HG03039 (cell line): ENCODE data around the gene UCK1.

Experiments
- ATAC-seq: cut with Tn5 transposase; IDR thresholded peaks from one replicate; pipeline ENCODE4 v1.9.1; 2021; ENCODE audit warnings: mild to moderate bottlenecking, moderate library complexity; ENCODE audit not compliant: unreplicated experiment

Gene UCK1

DNA sequence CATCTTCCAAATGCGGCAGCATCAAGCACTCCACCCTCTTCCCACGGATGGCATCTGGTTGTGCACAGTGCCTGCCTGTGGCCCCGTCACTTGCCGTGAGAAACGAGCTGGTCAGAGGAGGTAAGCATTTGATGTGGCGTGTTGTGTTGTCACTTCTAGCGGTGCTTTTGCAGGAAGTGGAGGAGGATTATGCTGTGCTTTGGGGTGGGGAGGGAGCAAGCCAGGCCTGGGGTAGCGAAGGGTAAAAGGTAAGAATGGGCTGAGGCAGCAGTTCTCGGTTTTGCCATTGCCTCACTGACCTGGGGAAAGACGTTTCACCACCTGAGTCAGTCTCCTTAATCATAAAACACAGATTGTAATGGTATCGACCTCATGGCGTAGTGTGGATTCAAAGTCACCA, 30.7 kb downstream of the UCK1 start:
- ATAC-seq = no peak

DNA sequence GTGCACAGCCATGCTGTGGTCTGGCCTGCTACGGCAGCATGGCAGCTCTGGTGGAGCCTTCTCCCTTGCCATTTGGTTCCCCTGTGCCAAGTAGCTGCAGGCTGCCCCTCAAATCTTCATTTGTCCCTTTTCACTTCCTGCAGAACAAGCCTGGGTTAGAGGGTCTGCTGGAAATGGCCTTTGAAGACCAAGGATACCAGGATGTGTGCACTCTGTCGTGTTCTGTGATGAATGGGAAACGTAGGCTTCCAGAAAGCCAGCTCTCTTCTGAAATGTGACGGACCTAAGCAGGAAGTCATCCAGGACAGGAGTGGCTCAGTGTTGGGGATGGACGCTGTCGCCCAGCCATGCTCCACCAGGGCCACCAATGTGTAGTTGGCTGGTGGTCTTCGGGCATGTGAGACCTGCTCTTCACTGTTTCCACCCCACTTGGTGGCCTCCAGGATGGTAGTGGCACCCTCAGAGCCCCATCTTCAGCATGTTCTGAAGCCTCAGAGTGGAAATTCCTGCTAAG, 31.8 kb downstream of the UCK1 start:
- no peak for ATAC-seq

DNA sequence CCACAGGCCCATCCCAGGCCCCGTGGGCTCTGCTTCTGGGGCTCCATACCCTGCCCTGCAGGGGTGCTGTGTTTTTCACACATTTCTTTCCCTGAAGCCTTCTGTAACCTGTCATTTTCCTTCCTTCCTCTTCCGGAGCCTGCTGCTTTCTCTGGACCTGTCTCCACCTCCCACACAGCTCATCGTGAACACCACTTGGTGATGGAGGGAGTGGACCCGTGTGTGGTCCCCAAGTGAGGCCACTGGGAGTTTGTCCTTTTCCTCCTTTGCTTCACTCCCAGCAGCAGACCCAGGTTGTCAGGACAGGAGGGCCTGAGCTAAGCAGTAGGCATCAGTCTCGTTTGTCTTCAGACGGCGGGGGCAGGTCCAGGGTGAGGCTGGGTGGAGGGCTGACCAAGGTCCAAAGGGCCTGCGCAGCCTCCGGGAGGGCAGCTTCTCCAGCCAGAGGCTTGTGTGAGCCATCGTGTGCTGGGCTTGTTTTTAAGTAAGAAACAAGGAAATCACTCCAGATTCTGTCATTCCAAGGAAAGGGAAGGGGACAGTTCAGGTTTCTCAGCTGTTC, 34.1 kb downstream of the UCK1 start:
- ATAC-seq = no peak

DNA sequence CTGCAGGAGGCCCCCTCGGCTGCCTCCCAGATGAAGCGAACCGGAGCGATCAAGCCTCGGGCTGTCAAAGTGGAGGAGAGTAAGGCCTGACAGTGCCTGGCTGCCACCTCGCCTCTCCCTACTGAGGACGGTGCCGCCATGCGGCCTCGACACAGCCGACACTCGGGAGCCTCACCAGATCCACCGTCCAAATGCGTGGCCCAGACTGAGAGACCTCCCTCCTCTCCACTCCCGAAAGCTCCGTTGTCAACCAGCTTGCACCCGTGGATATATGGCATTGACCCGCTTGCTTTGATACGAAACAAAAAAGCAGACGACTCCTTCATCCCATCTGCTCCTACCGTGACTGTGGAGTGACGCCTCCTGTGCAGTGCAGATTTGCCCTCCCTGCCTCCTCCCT, 35.3 kb downstream of the UCK1 start:
- no peak for ATAC-seq

DNA sequence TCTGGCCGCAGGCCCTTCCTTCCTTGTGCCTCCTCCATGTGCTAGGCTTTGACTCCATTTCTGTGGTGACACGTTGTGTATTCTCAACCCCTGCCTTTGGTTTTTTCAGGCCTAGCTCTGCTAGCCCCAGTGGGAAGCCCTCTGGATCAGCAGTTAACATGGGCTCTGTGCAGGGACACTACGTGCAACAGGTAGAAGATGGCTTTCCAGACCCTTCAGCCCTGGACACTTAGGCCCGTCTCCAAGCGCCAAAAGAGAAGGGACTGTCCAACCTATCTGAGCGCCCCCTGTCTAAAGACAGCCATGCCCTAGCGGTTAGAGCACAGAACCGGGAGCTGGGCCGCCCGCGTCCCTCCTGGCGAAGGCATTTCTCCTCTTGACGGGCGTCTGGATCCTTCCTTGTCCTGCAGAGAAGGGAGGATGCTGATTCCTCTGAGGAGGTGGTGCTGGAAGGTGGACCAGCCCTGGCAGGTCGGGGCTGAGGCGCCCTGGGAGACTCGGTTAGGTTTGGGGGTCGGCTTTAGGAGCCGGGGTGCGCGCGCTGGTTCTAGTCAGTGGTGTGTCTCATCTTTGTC, 36.7 kb downstream of the UCK1 start:
- ATAC-seq = no peak

DNA sequence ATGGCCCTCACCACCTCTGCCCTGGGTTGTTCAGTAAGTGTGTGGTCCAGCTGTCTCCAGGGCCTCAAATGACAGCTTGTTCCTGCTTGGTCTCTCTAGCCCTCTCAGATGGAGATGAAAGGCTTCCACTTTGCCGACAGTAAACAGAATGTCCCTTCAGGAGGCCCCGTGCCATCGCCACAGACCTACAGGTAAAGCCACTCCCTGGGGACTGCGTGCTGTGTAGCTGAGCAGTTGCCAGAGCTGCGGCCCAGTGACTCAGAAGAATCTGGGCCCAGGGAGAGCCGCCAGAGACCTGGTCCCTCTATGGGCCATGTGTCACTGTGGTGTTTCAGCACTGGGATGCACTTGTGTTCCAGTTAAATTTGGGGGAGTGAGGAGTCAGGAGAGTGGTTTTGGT, 39.0 kb downstream of the UCK1 start:
- ATAC-seq = no peak

DNA sequence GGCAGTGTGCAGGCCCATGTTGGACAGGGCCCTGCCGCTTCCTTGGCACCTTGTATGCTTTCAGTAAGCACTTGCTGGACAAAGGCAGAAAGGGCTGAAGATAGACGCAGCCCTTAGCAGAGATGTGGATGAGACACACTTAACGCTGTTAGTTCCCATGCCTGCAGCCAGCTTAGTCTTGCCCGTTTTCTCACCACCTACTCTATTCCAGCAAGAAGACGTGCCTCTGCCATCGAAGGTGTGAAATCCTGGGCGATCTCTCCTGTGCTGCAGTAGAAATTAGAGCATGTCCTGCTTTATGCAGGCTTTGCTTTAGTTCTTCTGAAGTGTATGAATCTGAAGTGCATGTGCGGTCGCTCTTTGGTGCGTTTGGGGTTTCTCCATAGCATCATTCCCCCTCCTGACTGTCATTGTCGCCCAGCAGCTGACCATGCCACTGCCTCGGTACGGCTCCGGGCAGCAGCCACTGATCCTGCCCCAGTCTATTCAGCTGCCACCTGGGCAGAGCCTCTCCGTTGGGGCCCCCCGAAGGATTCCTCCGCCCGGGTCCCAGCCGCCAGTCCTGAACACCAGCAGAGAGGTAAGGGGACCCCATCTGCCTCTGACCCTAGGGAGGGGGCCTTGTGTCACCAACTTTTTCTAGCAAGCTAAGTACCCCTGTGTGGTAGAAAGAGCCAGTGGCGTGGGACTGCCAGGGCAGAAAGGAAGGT, 39.9 kb downstream of the UCK1 start:
- ATAC-seq = no peak

DNA sequence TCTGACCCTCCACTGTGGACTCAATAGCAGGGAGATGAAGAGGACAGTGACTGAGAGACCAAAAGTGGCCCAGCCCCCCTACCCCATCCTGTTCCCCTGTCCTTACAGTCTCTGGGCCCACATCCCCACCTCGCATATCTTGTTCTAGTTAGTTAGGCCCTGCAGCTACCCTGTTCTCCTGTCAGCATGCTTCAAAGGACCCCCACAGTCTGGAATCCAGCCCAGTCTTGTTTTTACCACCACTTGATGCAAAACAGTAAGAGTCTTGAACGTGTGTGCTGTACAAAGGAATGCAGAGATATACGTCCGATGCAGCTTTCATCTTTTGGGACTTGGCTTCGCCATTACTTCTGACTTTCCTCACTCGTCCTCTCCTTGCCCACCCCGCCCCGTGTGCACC, 40.5 kb downstream of the UCK1 start:
- ATAC-seq = no peak

DNA sequence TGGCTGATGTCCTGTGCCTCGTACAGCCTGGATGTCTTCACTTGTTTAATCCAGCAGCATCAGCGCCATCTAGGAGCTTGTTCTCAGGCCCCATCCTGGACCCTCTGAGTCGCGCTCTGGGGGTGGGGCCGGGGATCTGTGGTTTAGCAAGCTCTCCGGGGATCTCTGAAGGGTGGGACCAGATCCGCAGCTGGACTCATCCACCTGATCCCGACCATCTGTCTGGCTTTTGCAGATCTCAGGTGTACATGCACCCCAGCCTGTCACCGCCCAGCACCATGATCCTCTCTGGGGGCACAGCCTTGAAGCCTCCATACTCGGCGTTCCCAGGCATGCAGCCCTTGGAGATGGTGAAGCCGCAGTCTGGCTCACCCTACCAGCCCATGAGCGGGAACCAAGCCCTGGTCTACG, 43.4 kb downstream of the UCK1 start:
- ATAC-seq = no peak

DNA sequence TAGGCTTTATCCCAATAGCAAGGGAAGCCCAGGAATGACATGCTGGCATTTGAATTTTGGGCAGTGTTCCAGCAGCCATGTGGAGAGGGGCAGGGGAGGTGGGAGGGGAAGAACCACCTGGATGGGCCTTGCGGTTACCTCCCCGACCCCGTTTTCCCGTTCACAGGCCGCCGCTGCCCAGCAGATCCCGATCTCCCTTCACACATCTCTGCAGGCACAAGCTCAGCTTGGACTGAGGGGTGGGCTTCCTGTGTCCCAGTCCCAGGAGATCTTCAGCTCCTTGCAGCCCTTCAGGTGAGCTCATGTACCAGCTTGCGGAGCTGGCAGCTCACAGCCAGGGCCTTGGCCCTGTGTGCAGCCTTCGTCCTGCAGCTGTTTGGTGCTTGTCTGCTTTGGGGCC, 44.1 kb downstream of the UCK1 start:
- no peak for ATAC-seq

DNA sequence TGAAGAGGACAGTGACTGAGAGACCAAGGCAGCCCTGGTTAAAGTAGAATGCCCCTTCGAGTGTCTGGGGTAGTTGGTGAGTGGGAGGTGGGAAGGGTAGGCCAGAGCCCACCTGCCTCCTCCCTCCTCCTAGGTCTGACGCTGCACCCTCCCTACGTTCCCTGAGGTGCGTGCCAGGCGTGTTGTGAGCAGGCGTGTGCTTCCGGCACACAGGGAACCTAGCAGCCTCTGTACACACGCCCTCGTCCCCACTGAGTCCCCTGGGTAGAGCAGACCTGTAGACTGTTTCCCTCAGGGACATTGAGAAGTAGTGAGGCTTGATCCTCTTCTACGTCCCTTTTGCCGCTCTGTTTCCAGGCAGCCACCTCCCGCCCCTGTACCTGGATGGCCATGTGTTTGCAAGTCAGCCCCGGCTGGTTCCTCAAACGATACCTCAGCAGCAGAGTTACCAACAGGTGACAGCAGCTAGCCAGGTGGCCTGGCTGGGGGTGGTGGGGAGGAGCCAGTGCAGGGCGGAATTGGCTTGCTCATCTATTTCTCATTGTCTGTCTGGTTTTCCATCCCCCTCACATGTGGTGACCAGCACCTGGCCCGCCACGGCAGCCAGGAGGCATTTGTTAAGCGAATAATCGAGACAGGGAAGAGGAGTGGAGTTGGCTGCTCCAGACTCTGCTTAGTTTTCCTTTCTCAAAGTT, 45.2 kb downstream of the UCK1 start:
- no peak for ATAC-seq

DNA sequence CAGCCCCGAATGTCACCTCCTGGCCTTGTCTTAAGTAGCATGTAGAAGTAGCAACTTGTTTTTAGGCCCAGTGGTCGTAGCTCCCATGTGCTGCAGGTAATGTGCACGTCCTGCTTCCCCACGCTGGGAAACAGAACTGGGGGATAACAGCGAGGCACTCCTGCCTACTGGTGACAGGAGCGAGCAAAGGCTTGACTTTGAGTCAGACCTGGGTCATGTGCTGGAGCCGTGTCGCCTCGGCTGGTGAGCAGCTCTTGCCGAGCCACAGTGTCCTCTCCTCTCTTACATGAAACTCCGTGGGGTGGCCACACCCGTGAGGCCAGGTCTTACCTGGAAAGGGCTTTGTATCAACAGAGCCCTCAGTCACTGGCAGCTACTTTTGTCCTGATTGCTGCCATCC, 45.9 kb downstream of the UCK1 start:
- ATAC-seq = no peak

DNA sequence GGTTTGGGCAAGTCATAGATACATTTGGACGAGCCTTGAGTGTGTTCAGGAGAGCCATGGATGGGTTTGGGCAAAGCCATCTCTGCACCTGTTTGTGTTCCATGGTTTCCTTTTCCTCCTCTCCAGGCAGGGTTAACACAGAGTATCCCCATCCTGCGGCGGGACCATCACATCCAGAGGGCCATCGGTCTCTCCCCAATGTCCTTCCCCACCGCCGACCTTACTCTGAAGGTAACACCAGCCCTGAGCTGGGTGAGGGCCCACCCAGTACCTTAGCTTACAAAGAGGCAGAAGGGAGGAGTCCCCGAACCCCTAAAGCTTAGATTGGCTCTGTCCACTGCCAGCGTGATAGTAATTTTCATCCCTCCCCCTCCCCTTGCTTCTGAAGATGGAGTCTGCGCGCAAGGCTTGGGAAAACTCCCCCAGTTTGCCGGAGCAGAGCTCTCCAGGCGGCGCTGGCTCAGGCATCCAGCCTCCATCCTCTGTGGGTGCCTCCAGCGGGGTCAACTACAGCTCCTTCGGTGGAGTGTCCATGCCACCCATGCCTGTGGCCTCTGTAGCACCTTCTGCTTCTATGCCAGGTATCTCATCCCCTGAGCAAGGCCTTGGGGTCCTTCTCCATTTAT, 46.4 kb downstream of the UCK1 start:
- ATAC-seq = no peak

DNA sequence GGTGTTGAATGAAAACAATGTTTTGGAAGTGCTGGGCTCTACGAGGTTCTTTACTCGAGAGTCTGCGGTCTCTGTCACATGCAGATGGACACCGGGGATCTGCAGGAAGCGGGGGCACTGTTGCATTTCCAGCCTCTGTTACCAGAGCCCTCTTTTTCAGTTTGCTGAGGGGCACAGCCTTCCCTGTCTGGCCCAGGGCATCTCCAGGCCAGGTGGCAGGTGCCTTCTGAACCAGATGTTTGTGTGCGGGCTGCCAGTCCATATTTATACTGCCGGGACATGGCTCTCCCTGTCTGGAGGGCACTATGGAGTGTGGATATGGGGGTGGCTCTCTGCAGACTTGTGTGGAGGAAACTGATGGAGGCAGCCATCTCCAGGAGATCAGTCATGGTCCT, 47.0 kb downstream of the UCK1 start:
- no peak for ATAC-seq

DNA sequence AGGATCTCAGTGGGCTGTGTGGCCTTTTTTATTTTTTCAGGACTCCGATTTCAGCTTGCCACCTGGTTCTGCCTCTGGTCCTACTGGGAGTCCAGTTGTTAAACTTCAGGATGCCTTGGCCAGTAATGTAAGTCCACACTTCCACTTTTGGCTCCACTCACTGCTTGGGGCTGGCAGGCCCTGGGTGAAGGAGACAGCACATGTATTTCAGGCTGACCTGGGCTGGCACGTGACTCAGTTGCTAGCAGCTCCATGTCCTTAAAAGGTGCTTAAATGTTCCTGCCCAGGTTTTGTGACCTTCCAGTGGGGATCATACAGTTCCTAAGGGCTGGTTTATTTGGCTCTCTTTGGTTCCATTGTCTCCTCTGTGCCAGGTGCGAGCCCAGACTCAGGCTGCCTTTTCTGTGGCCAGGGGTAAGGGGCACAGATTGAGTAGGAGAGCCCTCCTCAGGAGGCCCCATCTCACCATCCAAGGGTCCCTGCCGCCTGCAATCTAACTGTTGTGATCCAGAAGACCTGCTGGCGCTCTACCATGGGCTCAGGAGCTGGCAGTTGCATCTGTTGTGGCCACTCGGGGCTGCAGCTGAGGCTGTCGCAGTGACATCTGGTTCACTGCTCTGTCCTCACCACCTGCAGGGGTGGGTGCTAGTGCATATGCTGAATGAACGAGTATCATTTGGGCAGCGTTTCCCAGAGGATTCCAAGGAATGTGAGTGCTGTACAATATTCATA, 47.6 kb downstream of the UCK1 start:
- no peak for ATAC-seq

DNA sequence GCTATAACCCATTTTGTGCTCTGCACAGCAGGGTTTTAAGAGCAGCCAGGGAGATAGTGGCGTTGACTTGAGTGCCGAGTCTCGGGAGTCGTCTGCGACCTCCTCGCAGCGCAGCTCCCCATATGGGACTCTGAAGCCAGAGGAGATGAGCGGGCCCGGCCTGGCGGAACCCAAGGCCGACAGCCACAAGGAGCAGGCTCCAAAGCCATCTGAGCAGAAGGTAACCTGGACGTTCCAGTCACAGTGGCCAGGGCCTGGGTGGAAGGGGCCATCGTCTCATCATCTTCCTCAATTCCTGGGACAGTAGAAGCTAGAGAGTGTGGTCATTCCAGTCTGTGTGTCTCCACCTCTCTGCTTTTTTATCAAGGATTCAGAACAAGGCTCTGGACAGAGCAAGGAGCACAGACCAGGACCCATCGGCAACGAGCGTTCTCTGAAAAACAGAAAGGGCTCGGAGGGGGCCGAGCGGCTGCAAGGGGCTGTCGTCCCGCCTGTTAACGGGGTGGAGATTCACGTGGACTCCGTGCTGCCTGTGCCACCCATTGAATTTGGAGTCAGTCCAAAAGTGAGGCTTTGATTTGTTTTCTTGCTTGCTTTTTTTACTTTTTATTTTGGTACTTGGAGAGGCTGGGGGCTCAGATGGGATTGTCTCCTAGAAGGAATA, 48.6 kb downstream of the UCK1 start:
- ATAC-seq = no peak

DNA sequence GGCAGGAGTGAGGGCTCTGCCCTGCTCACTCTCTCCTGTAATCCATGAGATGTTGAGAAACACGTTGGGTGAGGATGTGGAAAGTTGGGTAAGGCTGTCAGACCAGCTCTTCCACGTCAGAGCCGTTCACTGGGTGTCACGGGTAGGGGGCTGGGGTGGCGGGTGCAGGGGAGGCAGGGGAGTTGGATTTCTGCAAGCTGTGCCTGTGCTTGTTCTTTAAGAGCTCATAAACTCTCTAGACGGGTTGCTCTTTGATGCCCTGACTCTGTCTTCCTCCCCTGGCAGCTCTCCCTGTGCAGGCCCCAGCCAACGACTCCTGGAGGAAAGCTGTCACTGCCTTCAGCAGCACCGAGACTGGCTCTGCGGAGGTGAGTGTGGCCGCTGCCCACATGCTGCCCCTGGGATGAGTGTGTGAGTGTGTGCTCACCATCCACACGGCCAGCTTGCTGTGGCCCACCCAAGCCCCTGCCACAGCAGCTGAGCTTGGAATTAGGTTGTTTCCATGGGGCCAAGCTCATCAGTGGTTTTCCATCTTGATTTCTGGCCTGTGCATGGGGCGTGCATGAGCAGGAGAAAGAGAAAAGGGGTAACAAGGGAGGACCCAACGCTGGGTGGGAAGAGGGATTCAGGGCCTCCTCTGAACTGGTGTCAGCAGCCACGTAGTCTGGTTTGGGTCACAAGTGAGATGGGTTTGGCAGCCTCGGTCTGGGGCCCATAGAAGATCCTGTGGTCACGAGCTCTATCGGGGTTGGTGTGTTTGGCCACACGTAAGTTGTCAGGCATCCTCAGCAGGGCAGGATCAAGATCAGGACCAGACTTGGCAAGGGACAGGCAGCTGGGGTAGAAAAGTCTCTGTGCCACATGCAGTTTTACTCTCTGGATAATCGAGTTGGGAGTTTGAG, 49.4 kb downstream of the UCK1 start:
- no peak for ATAC-seq

DNA sequence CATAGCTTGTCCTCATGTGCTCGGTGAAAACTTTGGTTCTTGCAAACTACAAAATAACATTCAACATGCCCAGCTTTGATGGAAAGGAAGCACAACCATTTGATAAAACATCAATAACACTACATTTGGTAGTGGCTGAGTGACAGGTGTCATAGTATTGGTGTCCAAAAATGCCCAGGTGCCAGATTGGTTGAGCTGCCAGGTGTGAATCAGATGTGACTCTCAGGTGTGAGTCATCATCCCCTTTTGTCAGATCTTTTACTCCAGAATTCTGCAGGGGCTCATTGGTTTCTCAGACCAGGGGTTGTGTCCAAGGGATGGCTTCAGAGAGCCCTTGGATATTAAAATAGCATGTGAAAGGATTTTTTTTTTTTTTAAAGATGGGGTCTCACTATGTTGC, 50.8 kb downstream of the UCK1 start:
- ATAC-seq = no peak

DNA sequence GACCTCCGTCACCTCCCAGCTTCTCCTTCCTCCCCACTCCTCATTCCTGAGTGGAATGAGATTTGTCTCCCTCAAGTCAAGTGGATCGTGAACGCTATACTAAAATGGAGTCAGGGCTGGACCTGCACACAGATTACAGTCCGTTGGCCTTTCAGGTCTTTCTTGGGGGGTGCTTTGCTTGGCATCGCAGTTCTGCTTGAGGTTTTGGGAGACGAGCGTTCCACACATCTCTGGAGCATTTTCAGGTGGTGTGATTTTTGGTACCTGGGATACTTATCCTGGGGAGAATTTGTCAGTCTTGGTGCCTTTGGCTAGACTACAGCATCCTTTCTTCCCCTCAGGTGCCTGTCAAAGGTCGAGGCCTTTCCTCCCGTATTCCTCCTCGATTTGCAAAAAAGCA, 52.2 kb downstream of the UCK1 start:
- no peak for ATAC-seq
